Prostate gland (tissue), 2 donors: Measurements from ENCODE around the gene GMDS.

Experiments used
- CTCF ChIP-seq, 4 experiments: fragments of 200-600 bp in 2 of 4; fragments of 450-650 bp in 2 of 4; sonication (generic) in 2 of 4; IDR thresholded peaks; 1 replicate in 3 of 4; 2 replicates in 1 of 4; pipeline ENCODE4 v1.5.1; 2016 to 2019; ENCODE audit warnings: antibody characterized with exemption in 4 of 4, mild to moderate bottlenecking in 2 of 4, moderate library complexity in 2 of 4
- POLR2A ChIP-seq: fragments of 450-650 bp; IDR thresholded peaks from one replicate; pipeline ENCODE4 v1.6.1; 2016; ENCODE audit warnings: antibody characterized with exemption, mild to moderate bottlenecking
- POLR2AphosphoS5 ChIP-seq: sonication (generic); formaldehyde crosslinking; IDR thresholded peaks from one replicate; pipeline ENCODE4 v1.6.1; 2017; ENCODE audit warnings: antibody characterized with exemption

GRCh38 chr6:1993042-1993441 lies 252.4 kb downstream of the GMDS start:
- TF ChIP-seq POLR2A: no peak
- no peak for TF ChIP-seq CTCF (IDR thresholded peaks at IDR 0.05)
- TF ChIP-seq POLR2AphosphoS5: no peak
